GM23338 (cell line): ENCODE data around the gene CSF2. TPM values are rescaled to one million over a fixed set of nuclear protein-coding genes. Genes with fewer than 3 reads are reported as not detected.

Source experiments
- ATAC-seq: fragments of 200-7000 bp; cut with Tn5 transposase; 3 replicates; pipeline ENCODE4 v1.9.1; 2020
- DNase-seq: peaks from one replicate; pipeline ENCODE4 v3.0.0-alpha.2; 2015; ENCODE audit warnings: low spot score
- H2AFZ ChIP-seq: fragments of 200-600 bp; sonication (generic); 2 replicates; pipeline ENCODE4 v1.8.0; 2016; ENCODE audit warnings: antibody characterized with exemption, mild to moderate bottlenecking, moderate library complexity
- H3F3A ChIP-seq: fragments of 200-600 bp; sonication (generic); replicated peaks from 2 replicates; pipeline ENCODE4 v1.8.0; 2017; ENCODE audit warnings: antibody characterized with exemption, mixed run types, low read depth
- H3K27ac ChIP-seq: fragments of 200-600 bp; sonication (generic); 2 replicates; pipeline ENCODE4 v1.6.1; 2016; ENCODE audit warnings: low read depth
- H3K27me3 ChIP-seq: fragments of 200-600 bp; sonication (generic); 2 replicates; pipeline ENCODE4 v1.8.0; 2016; ENCODE audit warnings: mild to moderate bottlenecking, mixed run types, moderate library complexity; ENCODE audit not compliant: insufficient read depth
- H3K36me3 ChIP-seq: fragments of 200-600 bp; sonication (generic); 2 replicates; pipeline ENCODE4 v1.8.0; 2016; ENCODE audit warnings: mild to moderate bottlenecking; ENCODE audit not compliant: insufficient read depth
- H3K4me1 ChIP-seq: fragments of 200-600 bp; sonication (generic); 2 replicates; pipeline ENCODE4 v1.8.0; 2016; ENCODE audit warnings: mild to moderate bottlenecking, moderate library complexity; ENCODE audit not compliant: insufficient read depth
- H3K4me2 ChIP-seq: fragments of 200-600 bp; sonication (generic); 2 replicates; pipeline ENCODE4 v1.7.1; 2017; ENCODE audit warnings: mixed run types
- H3K4me3 ChIP-seq: fragments of 200-600 bp; sonication (generic); 2 replicates; pipeline ENCODE4 v1.6.1; 2016; ENCODE audit warnings: mixed run types
- H3K79me2 ChIP-seq: fragments of 200-600 bp; sonication (generic); replicated peaks from 2 replicates; pipeline ENCODE4 v1.8.0; 2017; ENCODE audit warnings: mild to moderate bottlenecking; ENCODE audit not compliant: insufficient read depth
- H3K9me2 ChIP-seq: fragments of 200-600 bp; sonication (generic); 2 replicates; pipeline ENCODE4 v1.8.0; 2017; ENCODE audit not compliant: insufficient read depth
- H4K20me1 ChIP-seq: fragments of 200-600 bp; sonication (generic); replicated peaks from 2 replicates; pipeline ENCODE4 v1.8.0; 2017; ENCODE audit warnings: mild to moderate bottlenecking; ENCODE audit not compliant: insufficient read depth
- H3K27ac Mint-ChIP-seq: 2 replicates; pipeline ENCODE4 v1.8.0; 2020; ENCODE audit warnings: inconsistent platforms, mild to moderate bottlenecking, moderate library complexity, mixed read lengths
- H3K27me3 Mint-ChIP-seq: 3 replicates; pipeline ENCODE4 v1.8.0; 2022; ENCODE audit warnings: low read depth, mild to moderate bottlenecking, moderate library complexity, mixed read lengths, inconsistent platforms; ENCODE audit not compliant: insufficient read depth, poor library complexity
- H3K36me3 Mint-ChIP-seq: 3 replicates; pipeline ENCODE4 v1.8.0; 2021; ENCODE audit warnings: low read depth, mild to moderate bottlenecking, inconsistent platforms, moderate library complexity, mixed read lengths
- H3K4me1 Mint-ChIP-seq: 3 replicates; pipeline ENCODE4 v1.8.0; 2020; ENCODE audit warnings: mild to moderate bottlenecking, inconsistent platforms, mixed read lengths
- H3K4me3 Mint-ChIP-seq: 3 replicates; pipeline ENCODE4 v1.8.0; 2021; ENCODE audit warnings: moderate library complexity, mild to moderate bottlenecking, inconsistent platforms, mixed read lengths
- H3K9me3 Mint-ChIP-seq: 3 replicates; pipeline ENCODE4 v1.8.0; 2020; ENCODE audit warnings: moderate library complexity, mild to moderate bottlenecking, inconsistent platforms, mixed read lengths
- CREB1 ChIP-seq: fragments of 250-450 bp; sonication (Bioruptor Pico); IDR thresholded peaks from 2 replicates; pipeline ENCODE4 v1.5.0; 2020; ENCODE audit warnings: low read depth, mild to moderate bottlenecking, moderate library complexity
- CTCF ChIP-seq, 2 experiments: fragments of 200-600 bp in 1 of 2; sonication (generic) in 1 of 2; conservative IDR thresholded peaks; 2 replicates each; pipeline versions ENCODE4 v1.5.1 to v1.6.1; 2016 to 2017; ENCODE audit warnings: antibody characterized with exemption in 2 of 2, low read depth in 2 of 2, mild to moderate bottlenecking in 2 of 2, moderate library complexity in 1 of 2
- EZH2 ChIP-seq: fragments of 200-600 bp; sonication (generic); IDR thresholded peaks from one replicate; pipeline ENCODE4 v1.8.0; 2017; ENCODE audit warnings: antibody characterized with exemption, mild to moderate bottlenecking, low read depth; ENCODE audit not compliant: unreplicated experiment
- EZH2phosphoT487 ChIP-seq: fragments of 200-600 bp; sonication (generic); IDR thresholded peaks from one replicate; pipeline ENCODE4 v1.8.1; 2018; ENCODE audit warnings: antibody characterized with exemption; ENCODE audit not compliant: unreplicated experiment
- JUNB ChIP-seq: IDR thresholded peaks from one replicate; pipeline ENCODE4 v1.6.1; 2016; ENCODE audit warnings: antibody characterized with exemption; ENCODE audit not compliant: unreplicated experiment
- NANOG ChIP-seq: IDR thresholded peaks from 2 replicates; pipeline ENCODE4 v1.6.1; 2016; ENCODE audit warnings: antibody characterized with exemption, borderline replicate concordance
- REST ChIP-seq: IDR thresholded peaks from one replicate; pipeline ENCODE4 v1.6.1; 2018; ENCODE audit warnings: antibody characterized with exemption; ENCODE audit not compliant: unreplicated experiment
- ZNF114 ChIP-seq: fragments of 250-450 bp; sonication (Bioruptor Pico); IDR thresholded peaks from 2 replicates; pipeline ENCODE4 v1.5.0; 2020; ENCODE audit warnings: mild to moderate bottlenecking, moderate library complexity
- ZNF331 ChIP-seq: fragments of 250-450 bp; sonication (Bioruptor Pico); IDR thresholded peaks from 2 replicates; pipeline ENCODE4 v1.5.0; 2020; ENCODE audit warnings: low read depth, mild to moderate bottlenecking, moderate library complexity
- polyA plus RNA-seq: library from polyadenylated mRNA; unstranded; fragments of >200 nt; fragmentation: Nextera tagmentation; extraction: Ambion mirVana; gene quantifications from 2 replicates; pipeline ENCODE4 v1.2.1, GENCODE V29; 2016
- total RNA-seq: library from RNA; depleted of rRNA; stranded (reverse); fragments of >200 nt; shearing (Covaris generic); gene quantifications from 2 replicates; pipeline ENCODE4 v1.2.3, GENCODE V29; 2014
- TF ChIP-seq, protein P1 (sequence below): IDR thresholded peaks from 2 replicates; pipeline ENCODE4 v1.6.1; 2016; ENCODE audit warnings: antibody characterized with exemption

Gene CSF2
- total and polyA plus RNA-seq, 2 experiments from 2014 or later: not detected

- no peaks in the 10 kb centered on the region for H3K36me3 Mint-ChIP-seq
- no peak overlapping the region for H3K27ac ChIP-seq
- no peaks in the 10 kb centered on the region for H4K20me1 ChIP-seq
- no peaks in the 10 kb centered on the region for H3K27me3 ChIP-seq
- TF ChIP-seq JUNB (no peak), EZH2 (no peak), CREB1 (CRISPR knock-in tag) (no peak), CTCF (conservative IDR thresholded peaks at IDR 0.05; ENCODE audit: low read depth in 2 of 2) (no peak), NANOG (no peak), ZNF114 (CRISPR knock-in tag) (no peak), EZH2phosphoT487 (no peak), ZNF331 (CRISPR knock-in tag) (no peak), REST (no peak)
- TF ChIP-seq, protein P1, sequence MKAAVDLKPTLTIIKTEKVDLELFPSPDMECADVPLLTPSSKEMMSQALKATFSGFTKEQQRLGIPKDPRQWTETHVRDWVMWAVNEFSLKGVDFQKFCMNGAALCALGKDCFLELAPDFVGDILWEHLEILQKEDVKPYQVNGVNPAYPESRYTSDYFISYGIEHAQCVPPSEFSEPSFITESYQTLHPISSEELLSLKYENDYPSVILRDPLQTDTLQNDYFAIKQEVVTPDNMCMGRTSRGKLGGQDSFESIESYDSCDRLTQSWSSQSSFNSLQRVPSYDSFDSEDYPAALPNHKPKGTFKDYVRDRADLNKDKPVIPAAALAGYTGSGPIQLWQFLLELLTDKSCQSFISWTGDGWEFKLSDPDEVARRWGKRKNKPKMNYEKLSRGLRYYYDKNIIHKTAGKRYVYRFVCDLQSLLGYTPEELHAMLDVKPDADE: no peak
- H3K4me3 ChIP-seq: no peak overlapping the region
- no peaks in the 10 kb centered on the region for H3K9me2 ChIP-seq
- no peaks in the 10 kb centered on the region for H3K79me2 ChIP-seq
- H3K27me3 Mint-ChIP-seq: peaks cover 2% of the 10 kb centered on the region
- ATAC-seq (no peak), DNase-seq (no peak)
- no peaks in the 10 kb centered on the region for H3K4me1 ChIP-seq
- no peaks in the 10 kb centered on the region for H3K36me3 ChIP-seq
- H3K9me3 Mint-ChIP-seq: no peaks in the 10 kb centered on the region
- no peak overlapping the region for H3K27ac Mint-ChIP-seq
- no peaks in the 10 kb centered on the region; the same call in 2 of the 3 replicates for H3K4me1 Mint-ChIP-seq
- H2AFZ ChIP-seq: no peak overlapping the region
- no peaks in the 10 kb centered on the region for H3F3A ChIP-seq
- no peak overlapping the region for H3K4me2 ChIP-seq
- H3K4me3 Mint-ChIP-seq: no peak overlapping the region
Measured at GRCh38 chr5:132072528-132072927, 1.1 kb upstream of the CSF2 start.
